B cell (primary cell): ENCODE data around the gene CACNA1A. TPM values are rescaled to one million over a fixed set of nuclear protein-coding genes. Genes with fewer than 3 reads are reported as not detected.

ENCODE experiments used
- ATAC-seq: fragments of 200-7000 bp; cut with Tn5 transposase; one replicate; pipeline ENCODE4 v1.10.0; 2021; ENCODE audit warnings: low read depth, mild to moderate bottlenecking, moderate number of reproducible peaks, moderate library complexity
- CTCF ChIA-PET: fragments of 350-600 bp; sonication (Branson Sonifier 250); formaldehyde crosslinking; loops from one replicate; lab custom pipeline; 2021; ENCODE audit warnings: antibody characterized with exemption, inconsistent platforms; lab: Charles Lee
- POLR2A ChIA-PET: fragments of 350-600 bp; sonication (Branson Sonifier 250); formaldehyde crosslinking; loops from one replicate; lab custom pipeline; 2021; ENCODE audit warnings: antibody characterized with exemption; lab: Charles Lee
- DNase-seq: peaks from one replicate; pipeline ENCODE4 v3.0.0; 2013
- H2AFZ ChIP-seq: 2 replicates; pipeline ENCODE4 v1.6.1; 2012; ENCODE audit warnings: mild to moderate bottlenecking, low read depth, low read length; ENCODE audit not compliant: insufficient read depth, poor library complexity, severe bottlenecking
- H3K27ac ChIP-seq, 2 donors: 1 replicate in 1 of 2; 2 replicates in 1 of 2; pipeline ENCODE4 v1.5.1; 2012 to 2013; ENCODE audit warnings: low read length in 2 of 2, mild to moderate bottlenecking in 2 of 2, moderate library complexity in 1 of 2
- H3K27me3 ChIP-seq, 4 experiments: fragments of 200-600 bp in 1 of 4; sonication (generic) in 1 of 4; replicated peaks in 1 of 4; 1 replicate in 2 of 4; 2 replicates in 2 of 4; pipeline versions ENCODE4 v1.6.1 to v1.7.0; 2013 to 2016; ENCODE audit warnings: low read length in 3 of 4, mild to moderate bottlenecking in 2 of 4, mixed read lengths in 1 of 4, moderate library complexity in 1 of 4; ENCODE audit not compliant: insufficient read depth in 4 of 4, control insufficient read depth in 3 of 4; ENCODE audit errors: control extremely low read depth in 1 of 4
- H3K36me3 ChIP-seq, 2 experiments: replicated peaks in 1 of 2; 1 replicate in 1 of 2; 2 replicates in 1 of 2; pipeline versions ENCODE4 v1.6.1 to v1.7.1; 2013; ENCODE audit warnings: low read length in 1 of 2; ENCODE audit not compliant: insufficient read depth in 2 of 2, control insufficient read depth in 1 of 2; ENCODE audit errors: control extremely low read depth in 1 of 2, extremely low read depth in 1 of 2
- H3K4me1 ChIP-seq, 2 donors: fragments of 200-600 bp in 1 of 2; sonication (generic) in 1 of 2; 1 replicate in 1 of 2; 2 replicates in 1 of 2; pipeline versions ENCODE4 v1.5.1 to v1.6.1; 2013 to 2017; ENCODE audit warnings: low read length in 2 of 2; ENCODE audit not compliant: control insufficient read depth in 2 of 2, insufficient read depth in 2 of 2
- H3K4me2 ChIP-seq: replicated peaks from 2 replicates; pipeline ENCODE3; 2012; ENCODE audit warnings: mild to moderate bottlenecking, low read depth, low read length; ENCODE audit not compliant: poor library complexity, severe bottlenecking
- H3K4me3 ChIP-seq, 5 experiments: fragments of 200-600 bp in 1 of 5; sonication (generic) in 1 of 5; 1 replicate in 3 of 5; 2 replicates in 2 of 5; pipeline versions ENCODE4 v1.5.1 to v1.7.0; 2011 to 2016; ENCODE audit warnings: low read length in 4 of 5, mild to moderate bottlenecking in 4 of 5, low read depth in 2 of 5, control low read depth in 1 of 5, moderate library complexity in 1 of 5; ENCODE audit not compliant: insufficient read depth in 1 of 5; ENCODE audit errors: control extremely low read depth in 1 of 5, extremely low read depth in 1 of 5
- H3K79me2 ChIP-seq: fragments of 200-600 bp; sonication (generic); one replicate; pipeline ENCODE4 v1.6.0; 2016; ENCODE audit warnings: low read length; ENCODE audit not compliant: control insufficient read depth, insufficient read depth
- H3K9ac ChIP-seq: fragments of 200-600 bp; sonication (generic); 2 replicates; pipeline ENCODE4 v1.6.1; 2017; ENCODE audit warnings: mild to moderate bottlenecking, low read length, moderate library complexity
- H3K9me3 ChIP-seq, 3 donors: one replicate each; pipeline versions ENCODE4 v1.6.1 to v1.7.1; 2013; ENCODE audit warnings: low read length in 2 of 3; ENCODE audit not compliant: control insufficient read depth in 2 of 3, insufficient read depth in 1 of 3; ENCODE audit errors: control extremely low read depth in 1 of 3
- H4K20me1 ChIP-seq: 2 replicates; pipeline ENCODE4 v1.6.0; 2012; ENCODE audit warnings: mild to moderate bottlenecking, low read length; ENCODE audit not compliant: insufficient read depth, control insufficient read depth, poor library complexity, severe bottlenecking
- H3K27ac Mint-ChIP-seq: one replicate; pipeline ENCODE4 v1.8.0; 2021; ENCODE audit warnings: mixed read lengths
- H3K27me3 Mint-ChIP-seq: one replicate; pipeline ENCODE4 v1.8.0; 2021; ENCODE audit warnings: mixed read lengths
- H3K4me1 Mint-ChIP-seq: one replicate; pipeline ENCODE4 v1.8.0; 2021; ENCODE audit warnings: mixed read lengths
- H3K4me3 Mint-ChIP-seq: one replicate; pipeline ENCODE4 v1.8.0; 2021; ENCODE audit warnings: mixed read lengths
- H3K9me3 Mint-ChIP-seq: one replicate; pipeline ENCODE4 v1.8.0; 2022; ENCODE audit warnings: mixed read lengths; ENCODE audit not compliant: insufficient read depth
- EZH2 ChIP-seq: IDR thresholded peaks from 2 replicates; pipeline ENCODE4 v1.6.1; 2012; ENCODE audit warnings: borderline replicate concordance, low read depth, mild to moderate bottlenecking, moderate library complexity, low read length; ENCODE audit not compliant: insufficient read depth, poor library complexity, severe bottlenecking
- WGBS: methylation state at CpG from one replicate; pipeline ENCODE4 v1.1.5; 2013; ENCODE audit warnings: missing lambda C conversion rate; ENCODE audit not compliant: insufficient coverage; 5-methylcytosine and 5-hydroxymethylcytosine counted together
- intact Hi-C: fragments of 100-400 bp; cut with micrococcal nuclease; formaldehyde crosslinking; loops from one replicate; pipeline ENCODE4 v1.10.0; 2022
- polyA plus RNA-seq: library from polyadenylated mRNA; depleted of rRNA; stranded (reverse); fragments of >200 nt; gene quantifications from 2 replicates; pipeline ENCODE4 v1.2.3, GENCODE V29; 2012
- total RNA-seq, 2 donors: library from RNA; stranded (reverse); fragments of 120-200 nt in 1 of 2; gene quantifications; 1 replicate in 1 of 2; 2 replicates in 1 of 2; pipeline versions ENCODE4 v1.2.3 to v1.2.4, GENCODE V29; 2013 to 2022
- TF ChIP-seq, protein P1 (sequence below): fragments of 200-600 bp; IDR thresholded peaks from one replicate; pipeline ENCODE4 v1.8.0; 2022; ENCODE audit warnings: antibody characterized with exemption, mild to moderate bottlenecking

The CACNA1A gene
- total and polyA plus RNA-seq, 2 donors (not counting 1 experiment from before 2014, with no cell fraction given) = 1.2 to 1.3 TPM

DNA sequence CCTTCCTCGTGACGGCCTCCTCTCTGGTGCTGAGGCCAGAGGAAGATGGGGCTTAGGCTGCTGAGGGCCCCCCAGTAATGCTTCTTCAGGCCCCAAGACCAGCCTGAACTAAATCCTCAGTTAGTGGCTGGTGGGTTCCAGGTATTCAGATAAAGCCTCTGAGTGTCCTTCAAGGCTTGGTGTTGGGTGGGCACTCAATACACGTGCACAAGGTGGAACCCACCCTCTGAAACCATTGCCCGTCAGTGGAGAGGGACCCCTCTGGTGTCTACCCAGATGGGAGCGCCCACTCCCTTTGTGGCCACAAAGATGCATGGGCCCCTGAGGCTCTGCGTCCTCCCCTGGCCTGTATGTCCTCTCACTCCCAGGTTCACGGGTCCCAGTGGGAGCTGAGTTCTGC, 277.0 kb downstream of the CACNA1A start:
- intact Hi-C loops = no loop called here
- Mint-ChIP-seq H3K27ac (no peak overlapping the region), H3K4me3 (no peak overlapping the region)

DNA sequence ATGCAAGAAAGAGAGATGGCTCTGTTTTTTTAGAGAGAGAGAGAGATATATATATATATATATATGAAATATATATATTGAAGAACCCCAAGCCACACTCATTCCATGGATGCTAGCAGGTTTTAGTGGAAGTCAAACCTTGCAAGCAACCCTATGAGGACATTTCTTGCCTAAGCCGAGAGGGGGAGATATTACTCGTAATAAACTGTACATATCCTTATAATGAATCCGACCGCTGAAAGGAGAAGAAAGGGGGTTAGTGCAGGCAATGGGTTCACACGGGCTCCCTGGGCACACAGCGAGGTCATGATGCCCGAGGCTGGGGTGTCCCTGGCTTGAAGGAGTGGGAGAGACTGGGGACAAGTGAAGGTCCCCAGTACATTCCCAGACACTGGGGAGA, 277.7 kb downstream of the CACNA1A start:
- no peaks in the 10 kb centered on the region for H3K36me3 ChIP-seq
- H3K27me3 ChIP-seq = peaks cover 0 to 11% (median 1%) of the 10 kb centered on the region in 4 experiments
- no peaks in the 10 kb centered on the region for H3K4me1 ChIP-seq
- no peaks in the 10 kb centered on the region for H4K20me1 ChIP-seq
- Mint-ChIP-seq H3K27me3 (peaks cover 21% of the 10 kb centered on the region), H3K9me3 (no peaks in the 10 kb centered on the region), H3K4me1 (no peaks in the 10 kb centered on the region), H3K4me3 (no peak overlapping the region), H3K27ac (no peak overlapping the region)
- 84% methylated on average over 5 of the region's 7 CpGs for WGBS
- H3K79me2 ChIP-seq = no peaks in the 10 kb centered on the region
- no peak for TF ChIP-seq EZH2
- TF ChIP-seq, protein P1, sequence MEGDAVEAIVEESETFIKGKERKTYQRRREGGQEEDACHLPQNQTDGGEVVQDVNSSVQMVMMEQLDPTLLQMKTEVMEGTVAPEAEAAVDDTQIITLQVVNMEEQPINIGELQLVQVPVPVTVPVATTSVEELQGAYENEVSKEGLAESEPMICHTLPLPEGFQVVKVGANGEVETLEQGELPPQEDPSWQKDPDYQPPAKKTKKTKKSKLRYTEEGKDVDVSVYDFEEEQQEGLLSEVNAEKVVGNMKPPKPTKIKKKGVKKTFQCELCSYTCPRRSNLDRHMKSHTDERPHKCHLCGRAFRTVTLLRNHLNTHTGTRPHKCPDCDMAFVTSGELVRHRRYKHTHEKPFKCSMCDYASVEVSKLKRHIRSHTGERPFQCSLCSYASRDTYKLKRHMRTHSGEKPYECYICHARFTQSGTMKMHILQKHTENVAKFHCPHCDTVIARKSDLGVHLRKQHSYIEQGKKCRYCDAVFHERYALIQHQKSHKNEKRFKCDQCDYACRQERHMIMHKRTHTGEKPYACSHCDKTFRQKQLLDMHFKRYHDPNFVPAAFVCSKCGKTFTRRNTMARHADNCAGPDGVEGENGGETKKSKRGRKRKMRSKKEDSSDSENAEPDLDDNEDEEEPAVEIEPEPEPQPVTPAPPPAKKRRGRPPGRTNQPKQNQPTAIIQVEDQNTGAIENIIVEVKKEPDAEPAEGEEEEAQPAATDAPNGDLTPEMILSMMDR = no peak
- H2AFZ ChIP-seq = no peak overlapping the region
- POLR2A ChIA-PET = no interaction called here
- H3K9me3 ChIP-seq = no peaks in the 10 kb centered on the region
- intact Hi-C loops = no loop called here
- H3K4me3 ChIP-seq = no peak overlapping the region
- DNase-seq (no peak), ATAC-seq (no peak)
- H3K9ac ChIP-seq = no peak overlapping the region
- CTCF ChIA-PET = no interaction called here
- H3K27ac ChIP-seq = no peak overlapping the region
- no peak overlapping the region for H3K4me2 ChIP-seq

More for the DNA sequence above, 277.0 kb downstream of the CACNA1A start:
- POLR2A ChIA-PET = no interaction called here
- Histone ChIP-seq H3K4me1 (peaks cover under 1 to 1% of the 10 kb centered on the region in 2 donors), H3K9ac (no peak overlapping the region), H3K4me2 (no peak overlapping the region), H3K9me3 (no peaks in the 10 kb centered on the region), H3K4me3 (no peak overlapping the region), H2AFZ (no peak overlapping the region), H4K20me1 (no peaks in the 10 kb centered on the region), H3K79me2 (no peaks in the 10 kb centered on the region), H3K27ac (no peak overlapping the region), H3K36me3 (no peaks in the 10 kb centered on the region), H3K27me3 (peaks cover 0 to 11% (median 1%) of the 10 kb centered on the region in 4 experiments)
- TF ChIP-seq, protein P1 = no peak
- no peak for TF ChIP-seq EZH2
- ATAC-seq = no peak
- WGBS = 90% methylated on average over 6 of the region's 7 CpGs
- Mint-ChIP-seq H3K4me1 (peaks cover under 1% of the 10 kb centered on the region), H3K27me3 (peaks cover 21% of the 10 kb centered on the region), H3K9me3 (no peaks in the 10 kb centered on the region)
- CTCF ChIA-PET = no interaction called here
- DNase-seq = no peak
